ENCODE results near the gene RRP36.

RRP36 gene

DNA sequence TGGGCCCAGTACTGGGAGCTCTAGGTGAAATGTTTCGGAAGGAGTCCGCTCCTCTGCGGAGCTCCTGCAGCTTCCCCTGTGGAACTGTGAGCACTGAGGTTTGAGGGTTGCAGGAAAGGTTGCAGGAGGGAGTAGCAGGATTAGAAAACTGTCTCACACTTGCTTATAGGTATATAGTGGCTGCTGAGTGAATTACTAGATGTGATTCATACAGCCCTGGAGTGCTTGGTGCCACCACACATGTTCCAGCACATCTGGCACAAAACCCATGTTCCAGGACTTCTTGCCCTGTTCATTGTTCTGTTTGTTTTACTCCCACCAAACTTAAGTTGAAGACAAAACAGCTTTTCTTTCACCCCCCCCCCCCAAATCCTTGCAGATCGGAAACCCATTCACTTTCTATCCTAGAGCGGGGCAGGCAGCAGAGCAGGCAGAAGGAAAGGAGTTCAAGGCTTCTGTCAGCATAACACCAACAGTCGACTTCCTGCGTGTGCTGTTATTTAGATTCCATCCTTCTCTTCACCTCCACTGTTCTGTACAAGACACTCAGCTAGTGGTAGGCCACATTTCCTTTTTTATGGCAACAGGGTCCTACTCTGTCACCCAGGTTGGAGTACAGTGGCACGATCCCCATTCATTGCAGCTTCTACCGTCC, 41.8 kb upstream of the RRP36 start:
- DNase-seq (ENCODE audit: low spot score) = no peak
- Histone ChIP-seq H3K4me3 (peak overlapping the region; percentile 87), H3K27ac (peak overlapping the region; percentile 70 to 87)
- TF ChIP-seq, protein P1, sequence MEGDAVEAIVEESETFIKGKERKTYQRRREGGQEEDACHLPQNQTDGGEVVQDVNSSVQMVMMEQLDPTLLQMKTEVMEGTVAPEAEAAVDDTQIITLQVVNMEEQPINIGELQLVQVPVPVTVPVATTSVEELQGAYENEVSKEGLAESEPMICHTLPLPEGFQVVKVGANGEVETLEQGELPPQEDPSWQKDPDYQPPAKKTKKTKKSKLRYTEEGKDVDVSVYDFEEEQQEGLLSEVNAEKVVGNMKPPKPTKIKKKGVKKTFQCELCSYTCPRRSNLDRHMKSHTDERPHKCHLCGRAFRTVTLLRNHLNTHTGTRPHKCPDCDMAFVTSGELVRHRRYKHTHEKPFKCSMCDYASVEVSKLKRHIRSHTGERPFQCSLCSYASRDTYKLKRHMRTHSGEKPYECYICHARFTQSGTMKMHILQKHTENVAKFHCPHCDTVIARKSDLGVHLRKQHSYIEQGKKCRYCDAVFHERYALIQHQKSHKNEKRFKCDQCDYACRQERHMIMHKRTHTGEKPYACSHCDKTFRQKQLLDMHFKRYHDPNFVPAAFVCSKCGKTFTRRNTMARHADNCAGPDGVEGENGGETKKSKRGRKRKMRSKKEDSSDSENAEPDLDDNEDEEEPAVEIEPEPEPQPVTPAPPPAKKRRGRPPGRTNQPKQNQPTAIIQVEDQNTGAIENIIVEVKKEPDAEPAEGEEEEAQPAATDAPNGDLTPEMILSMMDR (IDR thresholded peaks at IDR 0.05) = no peak

DNA sequence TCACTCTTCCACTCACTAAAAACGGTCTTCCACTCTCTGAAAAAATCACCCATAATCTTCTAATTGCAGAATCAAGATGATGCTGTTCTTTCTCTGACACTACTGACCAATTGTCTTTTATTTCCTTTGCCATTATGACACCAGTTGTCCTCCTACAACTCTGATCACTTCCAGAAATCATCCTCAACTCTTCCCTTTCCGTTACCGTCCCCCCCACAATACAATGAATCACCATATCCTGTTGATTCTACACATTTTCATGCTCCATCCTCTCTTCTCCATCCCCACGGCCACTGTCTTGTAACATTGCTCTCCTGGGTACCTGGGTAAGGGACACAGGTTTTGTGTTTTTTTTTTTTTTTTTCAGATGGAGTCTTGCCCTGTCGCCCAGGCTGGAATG, 39.6 kb upstream of the RRP36 start:
- TF ChIP-seq, protein P1 (IDR thresholded peaks at IDR 0.05) = no peak
- DNase-seq (ENCODE audit: low spot score) = no peak

DNA sequence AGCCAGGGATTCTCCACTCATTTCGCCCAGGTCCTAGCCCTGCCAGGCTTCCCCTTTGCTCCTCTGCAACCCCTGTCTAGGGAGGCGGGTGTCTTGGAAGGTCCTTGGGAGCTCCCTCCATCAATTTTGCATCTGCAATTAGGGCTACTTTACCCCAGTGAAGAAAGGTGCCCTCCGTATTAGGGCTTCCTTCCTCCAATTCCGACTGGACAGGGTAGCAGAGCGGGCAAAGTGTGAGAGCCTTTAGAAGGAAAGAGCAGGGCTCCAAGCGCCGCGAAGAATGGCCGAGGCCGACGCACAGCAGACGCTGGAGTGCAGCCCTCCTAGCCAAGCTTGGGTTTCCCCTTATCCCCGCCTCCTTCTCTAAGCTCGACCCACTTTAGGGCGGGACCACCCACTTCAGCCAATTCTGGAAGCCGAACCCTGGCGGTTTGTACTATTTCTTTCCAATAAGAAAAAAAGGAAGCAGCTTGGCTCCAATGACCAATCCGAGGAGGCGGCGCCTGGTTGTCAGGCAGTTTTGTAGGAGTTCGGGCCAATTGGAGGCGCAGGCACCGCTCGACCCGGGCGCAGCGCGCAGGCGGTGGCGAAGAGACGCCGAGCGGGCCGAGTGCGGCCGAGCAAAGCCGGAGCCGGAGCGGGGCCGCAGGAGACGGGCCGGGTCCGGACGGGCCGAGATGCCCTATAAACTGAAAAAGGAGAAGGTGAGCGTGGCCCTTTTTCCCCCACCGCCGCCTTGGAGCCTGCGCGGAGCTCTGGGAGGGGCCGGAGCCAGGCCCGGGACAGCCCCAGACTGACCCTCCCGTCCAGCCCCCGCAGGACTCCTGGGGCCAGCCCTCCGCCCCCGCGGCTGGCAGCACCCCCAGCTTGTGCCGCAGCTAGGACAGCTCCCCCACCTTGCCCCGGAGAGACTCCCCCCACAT, 37.2 kb upstream of the RRP36 start, which contains the start of gene PPP2R5D:
PPP2R5D (plus strand) TSS at position 570 of the 923 bp plus-strand sequence; CDS start at position 678, 108 bp downstream.
- H3K27ac ChIP-seq = peak within 1 kb of the TSS; percentile 86 to 91
- DNase-seq (ENCODE audit: low spot score) = peak; percentile 99
- TF ChIP-seq, protein P1 (IDR thresholded peaks at IDR 0.05) = no peak
- H3K4me3 ChIP-seq = peak within 1 kb of the TSS; percentile 90

More for the DNA sequence above, 39.6 kb upstream of the RRP36 start:
- Histone ChIP-seq H3K4me3 (no peak overlapping the region), H3K27ac (no peak overlapping the region)

DNA sequence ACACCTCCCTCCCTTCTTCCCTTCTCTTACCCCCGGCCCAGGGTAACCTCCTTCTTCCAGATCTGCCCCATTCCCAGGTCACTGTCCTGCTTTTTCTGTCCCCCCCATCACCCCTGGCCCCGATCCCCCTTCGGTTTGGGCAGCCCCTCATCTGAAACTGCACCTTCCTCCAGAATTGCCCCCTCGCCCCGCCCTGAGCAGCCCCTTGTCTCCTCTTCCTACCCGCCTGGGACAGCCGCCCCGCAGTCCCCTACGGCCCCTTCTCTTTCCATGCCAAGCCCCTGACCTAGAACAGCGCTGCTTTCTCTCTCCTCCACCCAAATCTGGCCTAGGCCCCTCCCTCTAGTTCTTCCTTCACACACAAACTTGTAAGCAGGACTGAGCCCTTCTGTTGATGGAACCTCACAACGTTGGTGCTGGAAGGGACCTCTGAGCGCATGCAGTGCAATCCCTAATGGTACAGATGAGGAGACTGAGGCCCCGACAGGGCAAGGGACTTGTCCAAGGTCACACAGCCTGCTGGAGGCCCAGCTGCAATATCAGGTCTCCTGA, 36.4 kb upstream of the RRP36 start:
- TF ChIP-seq, protein P1 (IDR thresholded peaks at IDR 0.05) = no peak
- no peak for DNase-seq (ENCODE audit: low spot score)
- H3K27ac ChIP-seq = peak overlapping the region; percentile 86 to 91
- H3K4me3 ChIP-seq = peak overlapping the region; percentile 90

DNA sequence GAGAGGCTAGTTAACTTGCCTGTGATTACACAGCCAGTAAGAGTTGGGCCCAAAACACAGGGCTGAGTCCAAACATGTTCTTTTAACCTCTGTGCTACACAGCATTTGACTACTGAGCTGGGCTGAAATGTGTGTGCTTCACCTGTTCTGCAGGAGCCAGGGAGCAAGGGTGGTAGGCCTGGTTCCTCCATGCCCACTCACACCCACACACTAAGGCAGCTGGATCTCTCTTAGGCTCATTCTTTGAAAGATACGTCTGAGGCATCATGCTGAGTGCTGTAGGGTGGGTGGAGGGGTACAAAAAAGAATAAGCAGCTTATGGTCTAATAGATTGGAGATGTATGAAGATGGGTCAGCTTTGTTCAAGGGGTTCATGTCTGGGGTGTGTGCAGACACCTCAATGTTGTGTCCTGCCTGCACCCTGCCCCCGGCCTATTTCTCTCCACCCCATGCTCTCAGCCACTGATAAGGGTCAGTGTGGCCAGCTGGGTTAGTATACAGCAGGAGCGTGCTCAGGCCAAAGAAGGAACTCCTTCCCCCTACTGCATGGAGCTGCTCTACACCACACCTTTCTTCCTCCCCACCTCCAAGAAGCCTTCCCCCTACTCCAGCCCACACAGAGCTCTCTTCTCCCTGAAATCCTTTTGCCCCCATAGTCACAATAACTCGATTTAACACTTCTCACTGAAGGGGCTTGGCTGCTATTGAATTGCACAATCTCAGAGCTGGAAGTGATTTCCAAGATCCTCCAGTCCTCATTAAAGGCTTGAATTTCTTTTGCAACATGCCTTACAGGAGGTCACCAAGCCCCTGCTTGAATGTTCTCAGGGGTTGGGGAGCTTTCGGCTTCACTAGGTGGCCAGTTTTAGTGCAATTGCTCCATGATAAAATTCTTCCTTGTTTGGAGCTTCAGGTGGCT, 33.6 kb upstream of the RRP36 start:
- peak overlapping the region in 1 of 2 donors; percentile 7 for H3K27ac ChIP-seq
- TF ChIP-seq, protein P1 (IDR thresholded peaks at IDR 0.05) = no peak
- no peak for DNase-seq (ENCODE audit: low spot score)
- H3K4me3 ChIP-seq = no peak overlapping the region

DNA sequence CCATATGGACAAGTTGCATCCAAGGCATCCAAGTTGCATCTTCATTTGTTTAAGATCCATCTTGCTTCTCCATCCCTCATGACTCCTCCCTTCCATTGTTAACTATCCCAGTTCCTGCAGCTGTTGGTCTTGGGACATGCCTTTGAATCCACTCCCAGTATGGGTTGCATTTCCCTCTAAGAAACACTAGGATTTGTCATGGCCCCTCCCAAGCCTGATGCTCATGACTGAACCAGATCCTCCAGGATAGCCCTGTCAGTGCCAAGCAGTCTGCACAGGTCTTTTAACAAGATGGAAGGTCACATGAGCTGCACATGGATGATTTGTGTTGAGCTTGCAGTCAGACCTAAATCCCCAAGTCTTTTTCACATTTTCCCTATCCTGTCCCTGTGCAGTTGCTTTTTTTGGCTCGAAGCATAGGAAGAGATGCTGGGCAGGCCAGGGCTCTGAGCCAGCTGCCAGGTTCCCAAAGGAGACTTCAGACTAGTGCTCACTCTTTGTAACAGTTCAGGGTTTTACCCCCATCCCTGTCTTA, 32.9 kb upstream of the RRP36 start:
- Histone ChIP-seq H3K4me3 (no peak overlapping the region), H3K27ac (no peak overlapping the region)
- no peak for DNase-seq (ENCODE audit: low spot score)
- TF ChIP-seq, protein P1 (IDR thresholded peaks at IDR 0.05) = no peak

All from coronary artery (tissue), 2 donors.